ENCODE measurements around the gene SLC24A1.

- TF ChIP-seq EZH2 (IDR thresholded peaks at IDR 0.05; ENCODE audit: insufficient read depth, poor library complexity, severe bottlenecking) (no peak), EZH2phosphoT487 (IDR thresholded peaks at IDR 0.05; ENCODE audit: insufficient read depth, low read depth) (no peak)
Measured at GRCh38 chr15:65603559-65603958, 18.2 kb upstream of the SLC24A1 start.

Data from GM23248 (cell line).